Kidney capillary endothelial cell (primary cell): ENCODE data around the gene DPM3.

Experiments
- DNase-seq: peaks from one replicate; pipeline ENCODE4 v3.0.0-alpha.2; 2018; ENCODE audit warnings: low spot score

DPM3 gene

DNA sequence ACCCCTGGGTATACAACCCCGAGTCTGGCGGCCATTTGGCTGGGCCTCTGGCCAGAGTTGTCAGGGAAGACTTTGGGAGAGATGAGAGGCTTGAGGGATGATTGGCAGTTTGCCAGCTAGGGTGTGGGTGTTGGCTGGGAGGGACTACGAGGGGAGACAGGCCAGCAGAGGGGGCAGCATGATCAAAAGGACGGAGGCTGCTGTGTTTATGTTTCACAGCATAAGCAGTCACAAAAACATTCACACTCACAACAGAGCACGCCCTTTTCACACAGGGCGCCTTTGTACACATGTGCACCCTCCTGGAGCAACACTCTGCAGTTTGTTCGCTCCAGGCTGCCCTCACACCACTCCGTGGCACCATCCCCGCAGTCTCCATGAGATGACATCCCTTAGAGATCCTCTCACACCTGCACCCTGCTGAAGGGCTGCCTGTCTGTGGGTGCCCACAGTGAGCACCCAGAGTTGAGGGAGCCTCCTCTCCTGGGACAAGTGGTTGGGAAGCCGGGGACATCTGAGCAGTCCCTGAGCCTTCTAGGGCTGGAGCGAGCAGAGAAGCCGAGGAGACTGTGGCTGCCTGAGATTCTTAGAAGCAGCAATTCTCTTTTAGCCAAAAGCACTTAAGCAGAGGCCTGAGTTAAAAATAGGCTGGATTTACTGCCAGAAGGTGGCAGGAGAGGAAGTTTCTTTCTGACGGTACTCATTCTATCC lies 46.3 kb downstream of the DPM3 start:
- DNase-seq = no peak

DNA sequence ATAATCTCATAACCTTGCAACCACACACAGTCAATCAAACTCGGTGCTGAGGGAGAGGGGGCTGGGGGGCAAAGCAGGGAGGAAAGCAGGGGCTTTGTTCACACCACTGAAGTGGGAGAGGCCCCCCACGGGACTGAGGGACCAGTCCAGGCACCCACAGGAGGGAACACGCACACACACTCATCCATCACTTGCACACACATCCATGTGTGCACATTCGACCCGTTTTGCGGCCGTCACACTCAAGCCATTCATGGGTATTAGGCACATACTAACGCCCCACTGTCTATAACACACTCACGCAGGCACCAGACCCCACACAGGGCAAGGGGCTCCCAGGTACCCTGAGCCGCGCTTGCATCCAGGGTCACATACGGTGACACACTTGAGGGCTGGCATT lies 47.7 kb downstream of the DPM3 start:
- DNase-seq = no peak

DNA sequence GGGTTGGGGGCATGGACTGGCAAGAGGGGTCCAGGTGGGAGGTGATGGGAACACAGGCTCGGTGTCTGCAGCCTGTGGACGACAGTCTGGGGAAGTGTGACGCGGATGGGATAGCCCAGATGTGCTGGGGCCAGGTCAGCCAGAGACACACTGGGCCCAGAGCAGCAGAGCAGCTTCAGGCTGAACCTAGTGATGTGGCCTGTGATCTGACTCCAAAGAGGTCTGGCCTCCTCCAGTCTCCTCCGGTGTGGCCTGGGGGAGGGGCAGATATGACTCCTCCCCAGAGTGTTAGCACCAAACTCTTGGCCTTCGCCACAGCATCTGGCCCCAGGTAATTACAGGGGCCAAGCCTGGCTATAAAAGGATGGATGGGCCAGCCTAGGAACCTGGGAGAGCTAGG lies 48.2 kb downstream of the DPM3 start:
- no peak for DNase-seq

DNA sequence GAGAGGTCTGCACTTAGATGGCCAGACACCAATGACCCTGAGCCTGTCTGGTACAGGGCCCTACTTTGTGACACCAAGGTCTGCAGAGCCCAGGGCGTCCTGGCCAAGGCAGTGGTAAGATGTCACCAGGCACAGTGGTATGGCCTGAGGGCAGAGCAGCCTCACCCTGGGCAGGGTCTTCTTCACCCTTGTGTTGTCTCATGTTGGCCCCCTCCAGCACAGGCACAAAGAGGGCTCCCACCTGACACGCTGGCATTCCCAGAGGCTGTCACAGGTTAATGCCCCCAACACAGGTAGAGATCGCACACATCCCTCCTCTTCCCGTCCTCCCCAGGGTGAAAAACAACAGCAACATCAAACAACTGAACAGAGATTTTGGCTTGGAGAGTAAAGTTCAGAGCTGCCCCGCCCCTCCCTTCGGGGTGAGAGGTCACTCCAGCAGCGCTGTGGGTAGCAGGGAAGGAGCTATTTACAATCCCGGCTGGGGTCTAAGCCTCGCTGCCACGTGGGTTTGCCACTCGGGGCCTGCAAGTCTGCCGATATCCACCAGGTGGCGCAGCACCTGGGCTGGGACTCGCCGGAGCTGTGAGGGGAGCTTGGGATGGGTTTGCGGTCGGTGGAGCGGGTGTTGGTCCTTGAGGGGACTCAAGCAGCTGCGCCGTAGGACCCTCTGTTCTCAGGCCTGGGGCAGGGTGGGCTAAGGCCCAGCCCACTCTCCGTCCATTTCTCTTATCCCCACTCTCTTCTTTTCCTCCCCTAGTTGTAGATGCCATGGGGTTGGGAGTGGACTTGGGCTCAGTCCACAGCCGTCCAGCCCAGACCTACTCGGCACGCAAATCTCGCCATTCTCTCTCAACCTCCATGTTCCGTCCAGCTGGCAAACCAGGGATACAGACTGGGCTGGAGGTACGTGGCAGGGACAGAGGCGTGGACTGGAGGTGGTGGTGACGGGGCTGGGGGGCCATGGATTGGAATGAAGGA lies 49.0 kb downstream of the DPM3 start:
- peak; percentile 77 for DNase-seq
